HEK293T (cell line): Measurements from ENCODE around the gene CFAP126.
"Not testable (repeated sequence)": the region's sequence is repeated elsewhere in the genome, so short reads cannot be mapped to it uniquely, and the experiment has no call there.

Source experiments
- CTCF ChIA-PET: fragments of 350-600 bp; formaldehyde crosslinking; extraction: SDS; loops from one replicate; lab custom pipeline; 2021; ENCODE audit warnings: antibody characterized with exemption, inconsistent platforms; lab: Yijun Ruan, JAX
- POLR2A ChIA-PET: fragments of 350-600 bp; formaldehyde crosslinking; extraction: SDS; loops from one replicate; lab custom pipeline; 2020; ENCODE audit warnings: antibody characterized with exemption, inconsistent platforms; lab: Yijun Ruan, JAX
- DNase-seq: peaks from one replicate; pipeline ENCODE4 v3.0.0; 2012; ENCODE audit warnings: mixed read lengths; ENCODE audit errors: extremely low spot score
- ARNT ChIP-seq: fragments of 450-650 bp; IDR thresholded peaks from 2 replicates; pipeline ENCODE4 v1.6.1; 2017; ENCODE audit warnings: mild to moderate bottlenecking
- BHLHE40 ChIP-seq: fragments of 450-650 bp; IDR thresholded peaks from 2 replicates; pipeline ENCODE4 v1.6.1; 2016; ENCODE audit warnings: mild to moderate bottlenecking, moderate library complexity, borderline replicate concordance
- CTBP1 ChIP-seq: fragments of 450-650 bp; IDR thresholded peaks from 2 replicates; pipeline ENCODE4 v1.6.1; 2016; ENCODE audit warnings: borderline replicate concordance
- ELF4 ChIP-seq: fragments of 450-650 bp; IDR thresholded peaks from 2 replicates; pipeline ENCODE4 v1.6.1; 2017; ENCODE audit warnings: antibody characterized with exemption
- FOXA1 ChIP-seq: fragments of 450-650 bp; IDR thresholded peaks from 2 replicates; pipeline ENCODE4 v1.6.1; 2016; ENCODE audit warnings: mild to moderate bottlenecking
- FOXK2 ChIP-seq: fragments of 450-650 bp; IDR thresholded peaks from 2 replicates; pipeline ENCODE4 v1.6.1; 2016; ENCODE audit warnings: mild to moderate bottlenecking
- FOXM1 ChIP-seq: fragments of 450-650 bp; IDR thresholded peaks from 2 replicates; pipeline ENCODE4 v1.6.1; 2017; ENCODE audit warnings: mild to moderate bottlenecking, borderline replicate concordance
- HDGF ChIP-seq: fragments of 450-650 bp; IDR thresholded peaks from 2 replicates; pipeline ENCODE4 v1.6.1; 2017; ENCODE audit warnings: antibody characterized with exemption, borderline replicate concordance
- L3MBTL2 ChIP-seq: fragments of 450-650 bp; conservative IDR thresholded peaks from 2 replicates; pipeline ENCODE4 v1.6.1; 2016; ENCODE audit warnings: mild to moderate bottlenecking
- LEF1 ChIP-seq: fragments of 450-650 bp; IDR thresholded peaks from 2 replicates; pipeline ENCODE4 v1.6.1; 2017; ENCODE audit warnings: mild to moderate bottlenecking, borderline replicate concordance
- NFRKB ChIP-seq: fragments of 450-650 bp; IDR thresholded peaks from 2 replicates; pipeline ENCODE4 v1.6.1; 2016; ENCODE audit warnings: mild to moderate bottlenecking, moderate library complexity
- PKNOX1 ChIP-seq: fragments of 450-650 bp; IDR thresholded peaks from 2 replicates; pipeline ENCODE4 v1.6.1; 2016
- SP1 ChIP-seq: fragments of 450-650 bp; IDR thresholded peaks from 2 replicates; pipeline ENCODE4 v1.6.1; 2017
- SUZ12 ChIP-seq: fragments of 450-650 bp; IDR thresholded peaks from 2 replicates; pipeline ENCODE4 v1.6.1; 2016; ENCODE audit warnings: mild to moderate bottlenecking
- TARDBP ChIP-seq: fragments of 450-650 bp; IDR thresholded peaks from 2 replicates; pipeline ENCODE4 v1.6.1; 2016
- ZNF384 ChIP-seq: fragments of 450-650 bp; IDR thresholded peaks from 2 replicates; pipeline ENCODE4 v1.6.1; 2016

The CFAP126 gene

GRCh38 chr1:161350671-161351070 is 17.0 kb downstream of the CFAP126 start:
- POLR2A ChIA-PET: no interaction called here
- TF ChIP-seq BHLHE40 (no peak), HDGF (no peak), SP1 (no peak), ZNF384 (no peak)
- CTCF ChIA-PET: no interaction called here
- no peak for DNase-seq

GRCh38 chr1:161342821-161343220 is 24.9 kb downstream of the CFAP126 start:
- ChIA-PET CTCF (no interaction called here), POLR2A (no interaction called here)
- no peak for DNase-seq
- no peak for TF ChIP-seq FOXM1

GRCh38 chr1:161342177-161342576 is 25.5 kb downstream of the CFAP126 start:
- CTCF ChIA-PET: no interaction called here
- no peak for TF ChIP-seq ZNF384
- no peak for TF ChIP-seq HDGF
- TF ChIP-seq TARDBP: no peak
- TF ChIP-seq NFRKB: no peak
- no peak for TF ChIP-seq SP1
- TF ChIP-seq SUZ12: no peak
- no peak for TF ChIP-seq FOXK2
- TF ChIP-seq CTBP1: no peak
- TF ChIP-seq L3MBTL2: no peak
- TF ChIP-seq FOXA1: no peak
- TF ChIP-seq PKNOX1: no peak
- no peak for TF ChIP-seq FOXM1
- no peak for TF ChIP-seq LEF1
- TF ChIP-seq BHLHE40: no peak
- no peak for TF ChIP-seq ARNT
- no peak for TF ChIP-seq ELF4
- POLR2A ChIA-PET: no interaction called here
- no peak for DNase-seq

- DNase-seq: no peak
- TF ChIP-seq FOXM1: no peak
- no peak for TF ChIP-seq FOXK2
- no peak for TF ChIP-seq TARDBP
- no peak for TF ChIP-seq LEF1
- TF ChIP-seq ZNF384: no peak
- no peak for TF ChIP-seq BHLHE40
- CTCF ChIA-PET: no interaction called here
- POLR2A ChIA-PET: no interaction called here
Observed at GRCh38 chr1:161335796-161336195, 31.9 kb downstream of the CFAP126 start.

GRCh38 chr1:161333166-161333565 is 34.5 kb downstream of the CFAP126 start:
- ChIA-PET CTCF (no interaction called here), POLR2A (no interaction called here)
- no peak for TF ChIP-seq ZNF384
- no peak for TF ChIP-seq CTBP1
- no peak for TF ChIP-seq PKNOX1
- TF ChIP-seq ARNT: no peak
- TF ChIP-seq BHLHE40: no peak
- no peak for TF ChIP-seq L3MBTL2
- TF ChIP-seq SP1: no peak
- TF ChIP-seq LEF1: no peak
- no peak for TF ChIP-seq FOXK2
- TF ChIP-seq SUZ12: no peak
- TF ChIP-seq HDGF: no peak
- TF ChIP-seq FOXM1: no peak
- no peak for TF ChIP-seq FOXA1
- no peak for TF ChIP-seq NFRKB
- no peak for TF ChIP-seq TARDBP
- no peak for DNase-seq

- CTCF ChIA-PET: no interaction called here
- DNase-seq: no peak
- TF ChIP-seq HDGF (no peak), FOXA1 (no peak), ELF4 (no peak), FOXM1 (no peak), PKNOX1 (no peak)
- POLR2A ChIA-PET: no interaction called here
Observed at GRCh38 chr1:161330346-161330745, 37.3 kb downstream of the CFAP126 start.

GRCh38 chr1:161324020-161324419 is 43.7 kb downstream of the CFAP126 start:
- TF ChIP-seq SP1 (no peak), NFRKB (no peak), L3MBTL2 (no peak), ELF4 (no peak), BHLHE40 (no peak), LEF1 (no peak), CTBP1 (no peak), ZNF384 (no peak), FOXM1 (no peak), FOXK2 (no peak), ARNT (no peak), TARDBP (no peak), FOXA1 (no peak), PKNOX1 (no peak), HDGF (no peak), SUZ12 (no peak)
- ChIA-PET CTCF (no interaction called here), POLR2A (interaction anchor here (1.0 kb wide), 1 partner anchor 10 kb away, joined by 4 read pairs; the partner anchor contains the start of gene SDHC)
- no peak for DNase-seq

GRCh38 chr1:161315841-161316674 is 51.6 kb downstream of the CFAP126 start:
- POLR2A ChIA-PET, CTCF ChIA-PET, DNase-seq: not testable (repeated sequence)
